ENCODE results near the gene SHC4. TPM values are rescaled to one million over a fixed set of nuclear protein-coding genes. Genes with fewer than 3 reads are reported as not detected.

SHC4 gene
- total and polyA plus RNA-seq, 9 of the 15 experiments (the other 6 are each of a cell fraction or from before 2014, with no cell fraction given), result 0.43 to 1.2 (median 0.67) TPM

DNA sequence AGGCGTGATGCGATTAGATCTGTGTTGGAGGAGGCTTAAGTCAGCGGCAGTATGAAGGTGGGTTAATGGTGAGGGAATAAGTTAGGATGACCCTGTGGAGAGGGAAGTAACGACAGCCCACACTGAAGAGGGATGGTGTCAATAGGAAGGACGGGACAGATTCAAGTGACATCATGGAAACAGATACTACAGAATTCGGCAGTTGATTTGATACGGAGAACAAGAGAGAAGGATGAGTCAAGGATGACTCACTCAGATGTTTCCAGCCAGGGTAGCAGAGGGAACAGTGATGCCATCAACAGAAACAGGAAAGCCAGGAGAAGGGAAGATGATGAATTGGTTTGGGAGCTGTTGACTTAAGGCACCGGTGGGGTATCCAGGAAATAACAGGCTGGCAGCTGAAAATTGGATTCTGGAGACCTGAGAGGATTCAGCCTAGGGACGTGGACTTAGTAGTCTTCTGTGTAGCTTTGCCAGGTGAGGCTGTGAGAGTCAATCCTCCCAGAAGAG is 38.0 kb downstream of the SHC4 start (continued):
- TF ChIP-seq ZBTB49 (CRISPR knock-in tag; IDR thresholded peaks at IDR 0.05; ENCODE audit: borderline replicate concordance) (no peak), ATF7 (IDR thresholded peaks at IDR 0.05) (peak; percentile 91), MCM7 (IDR thresholded peaks at IDR 0.05) (0 out of 4 replicates have a peak, but pooled peaks of 1 of the 2 experiments have one; percentile 30), CEBPG (CRISPR knock-in tag; IDR thresholded peaks at IDR 0.05) (peak; percentile 74), CEBPG (tag; conservative IDR thresholded peaks at IDR 0.05 in 1 of 2, IDR thresholded peaks at IDR 0.05 in 1 of 2) (peak in 1 of 2 experiments; percentile 90; a peak in 2 of 4 replicates), ATF1 (CRISPR knock-in tag; IDR thresholded peaks at IDR 0.05) (no peak), ATF1 (tag; IDR thresholded peaks at IDR 0.05) (peak; percentile 78), JUN (IDR thresholded peaks at IDR 0.05; ENCODE audit: borderline replicate concordance, low read depth, low read length) (peak; percentile 98), JUN (CRISPR knock-in tag; IDR thresholded peaks at IDR 0.05; ENCODE audit: borderline replicate concordance) (no peak), CBX8 (IDR thresholded peaks at IDR 0.05; ENCODE audit: borderline replicate concordance, extremely low read depth, low read depth, low read length, poor library complexity, severe bottlenecking) (no peak), E2F8 (IDR thresholded peaks at IDR 0.05; ENCODE audit: low read depth, partially characterized antibody) (no peak), ZFP36 (IDR thresholded peaks at IDR 0.05; ENCODE audit: low read depth, low read length, partially characterized antibody) (peak; percentile 18), HDAC2 (IDR thresholded peaks at IDR 0.05) (peak; percentile 67; the same call in 1 of the 2 replicates)
- TF ChIP-seq, protein P1, sequence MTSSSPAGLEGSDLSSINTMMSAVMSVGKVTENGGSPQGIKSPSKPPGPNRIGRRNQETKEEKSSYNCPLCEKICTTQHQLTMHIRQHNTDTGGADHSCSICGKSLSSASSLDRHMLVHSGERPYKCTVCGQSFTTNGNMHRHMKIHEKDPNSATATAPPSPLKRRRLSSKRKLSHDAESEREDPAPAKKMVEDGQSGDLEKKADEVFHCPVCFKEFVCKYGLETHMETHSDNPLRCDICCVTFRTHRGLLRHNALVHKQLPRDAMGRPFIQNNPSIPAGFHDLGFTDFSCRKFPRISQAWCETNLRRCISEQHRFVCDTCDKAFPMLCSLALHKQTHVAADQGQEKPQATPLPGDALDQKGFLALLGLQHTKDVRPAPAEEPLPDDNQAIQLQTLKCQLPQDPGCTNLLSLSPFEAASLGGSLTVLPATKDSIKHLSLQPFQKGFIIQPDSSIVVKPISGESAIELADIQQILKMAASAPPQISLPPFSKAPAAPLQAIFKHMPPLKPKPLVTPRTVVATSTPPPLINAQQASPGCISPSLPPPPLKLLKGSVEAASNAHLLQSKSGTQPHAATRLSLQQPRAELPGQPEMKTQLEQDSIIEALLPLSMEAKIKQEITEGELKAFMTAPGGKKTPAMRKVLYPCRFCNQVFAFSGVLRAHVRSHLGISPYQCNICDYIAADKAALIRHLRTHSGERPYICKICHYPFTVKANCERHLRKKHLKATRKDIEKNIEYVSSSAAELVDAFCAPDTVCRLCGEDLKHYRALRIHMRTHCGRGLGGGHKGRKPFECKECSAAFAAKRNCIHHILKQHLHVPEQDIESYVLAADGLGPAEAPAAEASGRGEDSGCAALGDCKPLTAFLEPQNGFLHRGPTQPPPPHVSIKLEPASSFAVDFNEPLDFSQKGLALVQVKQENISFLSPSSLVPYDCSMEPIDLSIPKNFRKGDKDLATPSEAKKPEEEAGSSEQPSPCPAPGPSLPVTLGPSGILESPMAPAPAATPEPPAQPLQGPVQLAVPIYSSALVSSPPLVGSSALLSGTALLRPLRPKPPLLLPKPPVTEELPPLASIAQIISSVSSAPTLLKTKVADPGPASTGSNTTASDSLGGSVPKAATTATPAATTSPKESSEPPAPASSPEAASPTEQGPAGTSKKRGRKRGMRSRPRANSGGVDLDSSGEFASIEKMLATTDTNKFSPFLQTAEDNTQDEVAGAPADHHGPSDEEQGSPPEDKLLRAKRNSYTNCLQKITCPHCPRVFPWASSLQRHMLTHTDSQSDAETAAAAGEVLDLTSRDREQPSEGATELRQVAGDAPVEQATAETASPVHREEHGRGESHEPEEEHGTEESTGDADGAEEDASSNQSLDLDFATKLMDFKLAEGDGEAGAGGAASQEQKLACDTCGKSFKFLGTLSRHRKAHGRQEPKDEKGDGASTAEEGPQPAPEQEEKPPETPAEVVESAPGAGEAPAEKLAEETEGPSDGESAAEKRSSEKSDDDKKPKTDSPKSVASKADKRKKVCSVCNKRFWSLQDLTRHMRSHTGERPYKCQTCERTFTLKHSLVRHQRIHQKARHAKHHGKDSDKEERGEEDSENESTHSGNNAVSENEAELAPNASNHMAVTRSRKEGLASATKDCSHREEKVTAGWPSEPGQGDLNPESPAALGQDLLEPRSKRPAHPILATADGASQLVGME (CRISPR knock-in tag; IDR thresholded peaks at IDR 0.05), result 0 out of 2 replicates have a peak, but pooled peaks have one; percentile 25
- TF ChIP-seq, protein P2, sequence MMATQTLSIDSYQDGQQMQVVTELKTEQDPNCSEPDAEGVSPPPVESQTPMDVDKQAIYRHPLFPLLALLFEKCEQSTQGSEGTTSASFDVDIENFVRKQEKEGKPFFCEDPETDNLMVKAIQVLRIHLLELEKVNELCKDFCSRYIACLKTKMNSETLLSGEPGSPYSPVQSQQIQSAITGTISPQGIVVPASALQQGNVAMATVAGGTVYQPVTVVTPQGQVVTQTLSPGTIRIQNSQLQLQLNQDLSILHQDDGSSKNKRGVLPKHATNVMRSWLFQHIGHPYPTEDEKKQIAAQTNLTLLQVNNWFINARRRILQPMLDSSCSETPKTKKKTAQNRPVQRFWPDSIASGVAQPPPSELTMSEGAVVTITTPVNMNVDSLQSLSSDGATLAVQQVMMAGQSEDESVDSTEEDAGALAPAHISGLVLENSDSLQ (IDR thresholded peaks at IDR 0.05), result peak; percentile 69; the same call in 1 of the 2 replicates

Data from K562 (cell line).